Right lobe of liver (tissue), 4 donors: Measurements from ENCODE around the gene OR10H5.

ENCODE experiments used
- CTCF ChIP-seq, 4 donors: fragments of 200-600 bp in 3 of 4; fragments of 450-650 bp in 1 of 4; IDR thresholded peaks; one replicate each; pipeline versions ENCODE4 v1.5.1 to v1.8.0; 2016 to 2022; ENCODE audit warnings: antibody characterized with exemption in 4 of 4, mild to moderate bottlenecking in 2 of 4
- POLR2A ChIP-seq: fragments of 450-650 bp; IDR thresholded peaks from one replicate; pipeline ENCODE4 v1.6.1; 2017; ENCODE audit warnings: antibody characterized with exemption, mild to moderate bottlenecking
- donor health status: DM: no; HTN: no; CAD: no.
- donor health status: DM: no; HTN: no; CAD: no.
- donor health status: DM: no; HTN: yes; CAD: no.

DNA sequence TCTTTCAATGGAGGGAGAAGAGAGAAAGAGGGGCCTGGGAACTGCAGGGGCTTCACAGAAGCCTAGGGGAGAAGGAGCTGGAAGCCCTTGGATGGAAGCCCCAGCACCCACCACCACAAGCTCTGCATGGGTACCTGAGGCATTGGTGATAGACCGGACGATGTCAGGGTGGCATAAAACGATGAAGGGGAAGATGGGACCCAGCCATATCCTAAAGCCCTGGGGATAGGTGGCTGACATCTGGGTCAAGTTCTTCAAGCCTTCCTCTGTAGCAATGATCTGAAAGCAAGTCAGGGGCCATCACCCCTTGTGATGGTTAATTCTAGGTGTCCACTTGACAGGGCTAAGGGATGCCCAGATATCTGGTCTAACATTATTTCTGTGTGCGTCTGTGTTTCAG, 11.2 kb upstream of the OR10H5 start:
- no peak for TF ChIP-seq CTCF (IDR thresholded peaks at IDR 0.05)
- no peak for TF ChIP-seq POLR2A
